HepG2 (cell line): ENCODE measurements around the gene UBTD1. TPM values are rescaled to one million over a fixed set of nuclear protein-coding genes. Genes with fewer than 3 reads are reported as not detected.
A peak's percentile ranks its signal among the peaks of the same experiment; 100 is the strongest.

ENCODE experiments used
- RFXAP ChIP-seq: sonication (generic); formaldehyde crosslinking; IDR thresholded peaks from 2 replicates; pipeline ENCODE4 v1.4.0; 2020; ENCODE audit warnings: missing genetic modification reagents, borderline replicate concordance
- SRY ChIP-seq: sonication (generic); formaldehyde crosslinking; IDR thresholded peaks from 2 replicates; pipeline ENCODE4 v1.8.0; 2022; ENCODE audit warnings: mild to moderate bottlenecking, missing genetic modification reagents
- ZBTB40 ChIP-seq, 2 experiments: fragments of 450-650 bp in 1 of 2; sonication (generic) in 1 of 2; formaldehyde crosslinking in 1 of 2; IDR thresholded peaks; 2 replicates each; pipeline versions ENCODE4 v1.6.1 to v1.8.0; 2016 to 2022; ENCODE audit warnings: antibody characterized with exemption in 1 of 2, mild to moderate bottlenecking in 1 of 2, missing genetic modification reagents in 1 of 2
- ZBTB46 ChIP-seq: sonication (generic); formaldehyde crosslinking; IDR thresholded peaks from 2 replicates; pipeline ENCODE4 v1.4.0; 2020; ENCODE audit warnings: mild to moderate bottlenecking, missing genetic modification reagents, borderline replicate concordance
- ZNF20 ChIP-seq: sonication (generic); formaldehyde crosslinking; IDR thresholded peaks from 2 replicates; pipeline ENCODE4 v1.4.0; 2020; ENCODE audit warnings: mild to moderate bottlenecking, moderate library complexity, missing genetic modification reagents
- ZNF275 ChIP-seq: sonication (generic); formaldehyde crosslinking; IDR thresholded peaks from 2 replicates; pipeline ENCODE4 v1.8.0; 2022; ENCODE audit warnings: missing genetic modification reagents, mild to moderate bottlenecking, inconsistent platforms, borderline replicate concordance
- ZNF615 ChIP-seq: sonication (generic); formaldehyde crosslinking; IDR thresholded peaks from 2 replicates; pipeline ENCODE4 v1.5.0; 2020; ENCODE audit warnings: mild to moderate bottlenecking, missing genetic modification reagents, borderline replicate concordance
- ZNF761 ChIP-seq: sonication (generic); formaldehyde crosslinking; conservative IDR thresholded peaks from 2 replicates; pipeline ENCODE4 v1.4.0; 2020; ENCODE audit warnings: mild to moderate bottlenecking, missing genetic modification reagents
- polyA plus RNA-seq, 8 experiments: library from polyadenylated mRNA; depleted of rRNA in 3 of 8; stranded (reverse) in 7 of 8; unstranded in 1 of 8; fragments of >200 nt; fragmentation: Illumina TruSeq in 4 of 8; extraction: Trizol in 4 of 8; gene quantifications; 2 replicates each; pipeline versions ENCODE4 v1.2.1 to v1.2.3, GENCODE V29; 2011 to 2016; ENCODE audit warnings: low read depth in 4 of 8, missing spikeins in 1 of 8, mixed read lengths in 1 of 8; ENCODE audit not compliant: insufficient read depth in 1 of 8
- total RNA-seq, 5 experiments: library from RNA; depleted of rRNA; stranded (reverse); fragments of >200 nt; fragmentation: Illumina TruSeq; extraction: Trizol; gene quantifications; 2 replicates each; pipeline ENCODE4 v1.2.3, GENCODE V29; 2016; ENCODE audit warnings: low read depth in 1 of 5
- TF ChIP-seq, protein P1 (sequence below): sonication (generic); formaldehyde crosslinking; IDR thresholded peaks from 2 replicates; pipeline ENCODE4 v1.4.0; 2020; ENCODE audit warnings: missing genetic modification reagents, borderline replicate concordance
- TF ChIP-seq, protein P2 (sequence below): sonication (generic); formaldehyde crosslinking; IDR thresholded peaks from 2 replicates; pipeline ENCODE4 v1.5.0; 2020; ENCODE audit warnings: mild to moderate bottlenecking, missing genetic modification reagents

Gene UBTD1
- total and polyA plus RNA-seq, 2 of the 13 experiments (the other 11 are each of a cell fraction or from before 2014, with no cell fraction given), result 7.9 to 10.0 TPM

- TF ChIP-seq ZNF275 (CRISPR knock-in tag), result no peak; the same call in 1 of the 2 replicates
- TF ChIP-seq, protein P1, sequence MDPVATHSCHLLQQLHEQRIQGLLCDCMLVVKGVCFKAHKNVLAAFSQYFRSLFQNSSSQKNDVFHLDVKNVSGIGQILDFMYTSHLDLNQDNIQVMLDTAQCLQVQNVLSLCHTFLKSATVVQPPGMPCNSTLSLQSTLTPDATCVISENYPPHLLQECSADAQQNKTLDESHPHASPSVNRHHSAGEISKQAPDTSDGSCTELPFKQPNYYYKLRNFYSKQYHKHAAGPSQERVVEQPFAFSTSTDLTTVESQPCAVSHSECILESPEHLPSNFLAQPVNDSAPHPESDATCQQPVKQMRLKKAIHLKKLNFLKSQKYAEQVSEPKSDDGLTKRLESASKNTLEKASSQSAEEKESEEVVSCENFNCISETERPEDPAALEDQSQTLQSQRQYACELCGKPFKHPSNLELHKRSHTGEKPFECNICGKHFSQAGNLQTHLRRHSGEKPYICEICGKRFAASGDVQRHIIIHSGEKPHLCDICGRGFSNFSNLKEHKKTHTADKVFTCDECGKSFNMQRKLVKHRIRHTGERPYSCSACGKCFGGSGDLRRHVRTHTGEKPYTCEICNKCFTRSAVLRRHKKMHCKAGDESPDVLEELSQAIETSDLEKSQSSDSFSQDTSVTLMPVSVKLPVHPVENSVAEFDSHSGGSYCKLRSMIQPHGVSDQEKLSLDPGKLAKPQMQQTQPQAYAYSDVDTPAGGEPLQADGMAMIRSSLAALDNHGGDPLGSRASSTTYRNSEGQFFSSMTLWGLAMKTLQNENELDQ (CRISPR knock-in tag), result no peak
- no peak for TF ChIP-seq ZNF615 (CRISPR knock-in tag)
- peak; percentile 8; the same call in 1 of the 2 replicates for TF ChIP-seq SRY (CRISPR knock-in tag)
- TF ChIP-seq, protein P2, sequence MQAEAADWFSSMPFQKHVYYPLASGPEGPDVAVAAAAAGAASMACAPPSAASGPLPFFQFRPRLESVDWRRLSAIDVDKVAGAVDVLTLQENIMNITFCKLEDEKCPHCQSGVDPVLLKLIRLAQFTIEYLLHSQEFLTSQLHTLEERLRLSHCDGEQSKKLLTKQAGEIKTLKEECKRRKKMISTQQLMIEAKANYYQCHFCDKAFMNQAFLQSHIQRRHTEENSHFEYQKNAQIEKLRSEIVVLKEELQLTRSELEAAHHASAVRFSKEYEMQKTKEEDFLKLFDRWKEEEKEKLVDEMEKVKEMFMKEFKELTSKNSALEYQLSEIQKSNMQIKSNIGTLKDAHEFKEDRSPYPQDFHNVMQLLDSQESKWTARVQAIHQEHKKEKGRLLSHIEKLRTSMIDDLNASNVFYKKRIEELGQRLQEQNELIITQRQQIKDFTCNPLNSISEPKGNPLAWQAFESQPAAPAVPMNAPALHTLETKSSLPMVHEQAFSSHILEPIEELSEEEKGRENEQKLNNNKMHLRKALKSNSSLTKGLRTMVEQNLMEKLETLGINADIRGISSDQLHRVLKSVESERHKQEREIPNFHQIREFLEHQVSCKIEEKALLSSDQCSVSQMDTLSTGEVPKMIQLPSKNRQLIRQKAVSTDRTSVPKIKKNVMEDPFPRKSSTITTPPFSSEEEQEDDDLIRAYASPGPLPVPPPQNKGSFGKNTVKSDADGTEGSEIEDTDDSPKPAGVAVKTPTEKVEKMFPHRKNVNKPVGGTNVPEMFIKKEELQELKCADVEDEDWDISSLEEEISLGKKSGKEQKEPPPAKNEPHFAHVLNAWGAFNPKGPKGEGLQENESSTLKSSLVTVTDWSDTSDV (CRISPR knock-in tag), result no peak
- TF ChIP-seq RFXAP, result no peak
- no peak; the same call in 1 of the 2 replicates for TF ChIP-seq ZNF20 (CRISPR knock-in tag)
- no peak for TF ChIP-seq ZBTB46 (CRISPR knock-in tag)
- no peak for TF ChIP-seq ZBTB40 (IDR thresholded peaks at IDR 0.05)
- TF ChIP-seq ZBTB40 (CRISPR knock-in tag; IDR thresholded peaks at IDR 0.05), result no peak; the same call in 1 of the 2 replicates
- TF ChIP-seq ZNF761 (CRISPR knock-in tag), result 0 out of 2 replicates have a peak, but pooled peaks have one; percentile 71
Measured at GRCh38 chr10:97497572-97498075, 1.1 kb upstream of the UBTD1 start (continued).
